ENCODE results near the gene QSOX2.

Gene QSOX2

GRCh38 chr9:136190237-136190601 is 55.4 kb downstream of the QSOX2 start:
- no peak for DNase-seq (ENCODE audit: low spot score)

DNA sequence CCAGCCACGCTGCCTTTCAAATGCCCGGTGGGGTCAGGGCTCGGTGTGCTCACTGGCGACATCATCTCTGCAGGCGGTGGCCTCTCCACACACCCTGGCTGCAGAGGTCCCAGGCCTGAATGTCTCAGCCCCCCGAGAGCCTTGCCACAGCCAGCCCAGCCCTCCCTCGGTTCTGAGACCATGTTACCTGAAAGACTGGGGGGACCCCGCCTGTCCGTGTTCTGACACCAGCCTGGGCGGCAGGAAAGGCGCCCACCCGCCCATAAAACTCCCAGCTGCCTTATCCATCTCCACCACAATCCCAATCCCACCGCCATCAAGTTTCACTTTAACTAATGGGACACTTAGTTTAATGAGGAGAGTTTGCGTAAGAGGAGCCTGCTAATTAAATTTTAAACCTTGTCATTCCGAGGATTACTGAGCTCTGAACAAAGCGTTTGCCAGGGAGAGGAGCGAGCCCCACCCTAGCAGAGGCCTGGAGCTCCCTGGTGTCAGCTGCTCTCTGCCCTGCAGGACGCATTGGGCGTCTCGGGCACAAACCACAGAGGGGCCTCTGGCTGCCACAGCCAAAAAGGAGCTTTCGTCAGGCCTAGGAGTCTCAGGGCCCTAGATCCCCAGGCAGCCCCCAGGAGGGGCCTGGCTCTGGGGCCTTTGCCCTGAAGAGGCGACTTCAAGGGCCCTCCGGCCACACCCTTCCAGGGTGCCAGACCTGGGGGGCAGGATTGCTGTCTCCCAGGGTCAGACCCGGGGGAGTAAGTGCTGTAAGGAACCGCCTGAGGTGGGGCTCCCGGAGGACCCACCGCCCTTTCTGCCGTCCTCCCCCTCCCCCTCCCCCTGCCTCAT is 56.0 kb downstream of the QSOX2 start:
- peak; percentile 46 for DNase-seq (ENCODE audit: low spot score)

DNA sequence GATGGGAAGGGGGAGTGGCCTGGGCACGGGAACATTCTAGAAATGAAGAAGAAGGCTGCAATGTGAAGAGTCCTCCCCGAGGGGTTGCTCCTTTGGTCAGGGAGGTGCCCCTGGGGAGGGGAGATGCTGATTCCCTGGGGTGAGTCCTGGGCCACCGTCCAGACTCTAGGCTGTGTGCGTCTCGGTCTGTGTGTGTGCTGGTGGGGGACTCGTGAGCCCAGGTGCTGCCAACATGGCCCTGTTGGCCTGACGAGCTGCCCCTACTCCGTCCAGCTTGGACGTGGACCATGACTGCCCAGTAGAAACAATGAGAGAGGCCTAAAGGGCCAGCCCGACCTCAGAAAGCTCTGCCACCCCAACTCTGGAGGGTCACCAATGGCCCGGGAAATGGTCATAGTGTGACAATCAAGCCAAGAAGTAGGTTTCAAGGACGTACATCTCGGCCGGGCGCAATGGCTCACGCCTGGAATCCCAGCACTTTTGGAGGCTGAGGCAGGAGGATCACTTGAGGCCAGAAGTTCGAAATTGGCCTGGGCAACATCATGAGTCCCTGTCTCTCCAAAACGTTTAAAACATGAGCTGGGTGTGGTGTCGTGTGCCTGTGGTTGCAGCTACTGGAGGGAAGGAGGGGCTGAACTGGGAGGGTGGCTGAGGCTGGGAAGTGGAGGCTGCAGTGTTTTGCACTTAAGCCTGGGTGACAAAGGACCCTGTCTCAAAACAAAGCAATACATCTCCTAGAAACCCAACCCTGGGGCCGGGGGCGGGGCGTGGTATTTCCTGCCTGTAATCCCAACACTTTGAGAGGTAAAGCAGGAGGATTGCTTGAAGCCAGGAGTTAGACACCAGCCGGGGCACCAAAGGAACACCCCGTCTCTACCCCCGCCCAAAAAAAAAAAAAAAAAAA is 57.7 kb downstream of the QSOX2 start:
- peak; percentile 53 for DNase-seq (ENCODE audit: low spot score)

DNA sequence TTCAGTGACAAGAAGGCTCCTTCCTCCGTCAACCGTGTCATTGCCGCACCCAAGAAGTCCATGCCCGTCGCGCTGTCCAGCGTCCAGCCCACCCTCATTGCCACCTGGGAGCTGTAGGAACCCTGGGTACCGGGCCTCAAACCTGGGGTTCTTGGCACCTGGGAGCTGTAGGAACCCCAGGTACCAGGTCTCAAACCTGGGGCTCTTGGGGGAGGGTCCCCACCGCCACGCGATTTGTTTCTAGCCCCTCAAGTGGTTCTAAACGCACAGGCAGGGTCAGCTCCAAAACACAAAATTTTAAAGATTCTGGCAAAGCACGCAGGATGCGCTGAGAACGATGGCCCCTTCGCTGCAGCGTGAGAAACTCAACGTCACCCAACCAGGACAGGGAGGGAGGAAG is 58.4 kb downstream of the QSOX2 start:
- no peak for DNase-seq (ENCODE audit: low spot score)

DNA sequence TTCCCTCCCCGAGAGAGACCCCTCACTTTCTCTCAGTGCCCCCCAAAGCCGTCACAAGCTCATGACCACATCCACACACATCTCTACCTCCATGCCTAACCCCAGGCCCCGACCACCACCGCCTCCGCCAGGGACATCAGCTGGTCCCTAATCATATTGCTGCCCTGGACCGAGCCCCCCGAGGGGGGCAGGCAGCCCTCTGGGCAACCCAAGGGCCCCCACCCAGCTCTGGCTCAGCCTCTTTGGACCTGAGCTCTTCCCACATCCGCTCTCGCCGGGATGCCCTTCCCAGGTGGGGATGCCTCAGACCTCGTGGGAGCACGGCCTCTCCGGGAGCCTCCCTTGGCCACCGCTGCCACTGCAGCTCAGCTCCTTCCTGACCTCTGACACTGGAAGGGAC is 59.2 kb downstream of the QSOX2 start:
- no peak for DNase-seq (ENCODE audit: low spot score)

- no peak for DNase-seq (ENCODE audit: low spot score)
Observed at GRCh38 chr9:136185596-136186366, 59.8 kb downstream of the QSOX2 start.

GRCh38 chr9:136185066-136185465 is 60.5 kb downstream of the QSOX2 start:
- no peak for DNase-seq (ENCODE audit: low spot score)

DNA sequence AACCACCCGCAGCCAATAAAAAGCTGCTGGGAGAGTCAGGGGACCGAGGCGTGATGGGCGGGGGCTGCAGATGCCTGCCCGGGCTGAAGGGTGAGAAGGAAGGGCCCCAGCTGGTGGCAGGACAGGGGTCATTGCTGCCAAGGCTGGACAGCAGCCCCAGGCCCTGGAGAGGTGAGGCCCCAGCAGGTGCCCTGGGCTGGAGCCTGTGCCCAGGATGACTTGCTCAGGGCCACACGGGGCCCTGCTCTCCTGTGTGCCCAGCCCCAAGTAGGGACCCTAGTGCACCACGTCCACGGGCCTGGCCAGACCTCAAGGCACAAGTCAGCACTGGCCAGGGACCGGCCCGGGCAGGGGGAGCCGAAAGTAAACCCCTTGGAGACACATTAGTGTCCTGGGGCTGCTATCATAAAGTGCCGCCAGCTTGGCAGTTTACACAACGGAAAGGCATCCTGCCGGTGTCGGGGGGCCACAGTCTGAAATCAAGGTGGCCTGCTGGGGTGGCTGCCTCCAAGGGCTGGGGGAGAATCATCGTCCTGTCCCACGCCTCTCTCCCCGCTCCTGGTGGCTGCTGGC is 62.7 kb downstream of the QSOX2 start:
- DNase-seq (ENCODE audit: low spot score): no peak

DNA sequence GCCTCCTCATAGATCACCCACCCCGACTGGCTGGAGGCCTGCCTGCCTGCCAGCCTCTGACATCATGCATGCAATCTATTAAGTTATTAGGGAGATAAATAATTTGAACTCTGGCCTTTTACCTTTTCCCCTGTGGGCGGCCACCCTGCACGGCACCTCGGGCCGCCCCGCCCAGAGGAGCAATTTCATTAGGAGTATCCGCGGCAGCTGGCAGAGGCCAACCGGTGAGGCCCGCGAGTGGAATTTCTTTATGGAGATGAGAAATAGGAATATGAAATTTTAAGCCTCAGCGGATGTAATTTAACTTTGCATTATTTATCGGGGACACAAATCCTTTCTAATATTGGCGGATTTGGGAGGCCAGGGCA is 63.2 kb downstream of the QSOX2 start:
- no peak for DNase-seq (ENCODE audit: low spot score)

- DNase-seq (ENCODE audit: low spot score): no peak
Observed at GRCh38 chr9:136181784-136182419, 63.7 kb downstream of the QSOX2 start.

GRCh38 chr9:136180586-136180985 is 65.0 kb downstream of the QSOX2 start:
- no peak for DNase-seq (ENCODE audit: low spot score)

DNA sequence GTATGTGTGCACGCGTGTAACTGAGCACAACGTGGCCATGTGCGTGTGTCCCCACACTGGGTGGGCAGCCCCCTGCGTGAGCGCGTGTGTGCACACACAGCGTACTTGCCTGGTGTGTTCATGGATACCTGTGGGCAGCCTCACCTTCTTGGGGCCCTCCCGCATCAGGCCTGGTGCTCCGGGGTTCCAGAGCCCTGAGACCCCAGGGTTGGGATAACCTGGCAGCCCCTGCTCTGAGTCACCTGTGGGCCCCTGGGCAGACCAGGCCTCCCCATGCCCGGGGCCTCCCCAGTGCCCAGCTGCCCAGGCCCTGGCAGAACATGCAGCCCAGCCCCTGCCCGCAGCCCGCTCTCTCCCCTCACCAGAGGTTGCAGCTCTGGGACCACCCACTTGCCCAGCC is 65.9 kb downstream of the QSOX2 start:
- no peak for DNase-seq (ENCODE audit: low spot score)

GRCh38 chr9:136179101-136179616 is 66.5 kb downstream of the QSOX2 start:
- no peak for DNase-seq (ENCODE audit: low spot score)

GRCh38 chr9:136178773-136179075 is 66.9 kb downstream of the QSOX2 start:
- no peak for DNase-seq (ENCODE audit: low spot score)

GRCh38 chr9:136178061-136178772 is 67.4 kb downstream of the QSOX2 start:
- DNase-seq (ENCODE audit: low spot score): no peak

- no peak for DNase-seq (ENCODE audit: low spot score)
Observed at GRCh38 chr9:136177224-136177623, 68.4 kb downstream of the QSOX2 start.

- DNase-seq (ENCODE audit: low spot score): no peak
Observed at GRCh38 chr9:136175616-136176197, 69.9 kb downstream of the QSOX2 start.

DNA sequence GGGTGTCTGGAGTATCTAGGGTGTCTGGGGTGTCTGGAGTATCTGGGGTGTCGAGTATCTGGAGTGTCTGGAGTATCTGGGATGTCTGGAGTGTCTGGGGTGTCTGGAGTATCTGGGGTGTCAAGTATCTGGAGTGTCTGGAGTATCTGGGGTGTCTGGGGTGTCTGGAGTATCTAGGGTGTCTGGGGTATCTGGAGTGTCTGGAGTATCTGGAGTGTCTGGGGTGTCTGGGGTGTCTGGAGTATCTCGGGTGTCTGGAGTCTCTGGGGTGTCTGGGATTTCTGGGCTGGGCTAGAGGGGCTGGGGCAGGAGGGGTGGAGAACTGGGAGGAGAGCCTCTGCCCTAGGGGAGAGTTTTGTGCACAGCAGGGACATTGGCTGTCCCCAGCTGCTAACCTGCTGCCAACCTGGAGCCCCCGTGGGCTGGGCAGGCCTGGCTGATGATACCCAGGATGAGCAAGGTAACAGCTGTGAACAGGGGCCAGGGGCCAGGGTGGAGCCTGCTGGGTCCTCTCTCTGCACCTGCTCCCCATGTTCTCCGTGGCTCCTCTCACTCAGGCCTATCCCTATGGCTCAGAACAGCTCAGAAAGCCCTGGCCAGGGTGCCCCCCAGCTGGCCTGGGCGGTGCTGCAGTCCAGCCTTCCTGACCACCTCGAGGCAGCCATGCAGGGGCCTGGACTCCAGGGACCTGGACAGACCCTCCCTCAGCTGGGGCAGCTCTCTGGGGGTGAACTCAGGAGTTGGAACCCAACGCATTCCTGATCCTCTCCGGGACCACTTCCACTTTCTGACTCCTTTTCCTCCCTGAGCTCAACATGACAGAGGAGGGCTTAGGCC is 70.6 kb downstream of the QSOX2 start:
- no peak for DNase-seq (ENCODE audit: low spot score)

GRCh38 chr9:136173648-136174290 is 71.8 kb downstream of the QSOX2 start:
- DNase-seq (ENCODE audit: low spot score): no peak

Measured in SW480 (cell line).